ENCODE results near the gene PEX14.

- TF ChIP-seq CBX3 (IDR thresholded peaks at IDR 0.05; ENCODE audit: borderline replicate concordance in 1 of 2, low read length in 2 of 2) = no peak
- TF ChIP-seq, protein P1, sequence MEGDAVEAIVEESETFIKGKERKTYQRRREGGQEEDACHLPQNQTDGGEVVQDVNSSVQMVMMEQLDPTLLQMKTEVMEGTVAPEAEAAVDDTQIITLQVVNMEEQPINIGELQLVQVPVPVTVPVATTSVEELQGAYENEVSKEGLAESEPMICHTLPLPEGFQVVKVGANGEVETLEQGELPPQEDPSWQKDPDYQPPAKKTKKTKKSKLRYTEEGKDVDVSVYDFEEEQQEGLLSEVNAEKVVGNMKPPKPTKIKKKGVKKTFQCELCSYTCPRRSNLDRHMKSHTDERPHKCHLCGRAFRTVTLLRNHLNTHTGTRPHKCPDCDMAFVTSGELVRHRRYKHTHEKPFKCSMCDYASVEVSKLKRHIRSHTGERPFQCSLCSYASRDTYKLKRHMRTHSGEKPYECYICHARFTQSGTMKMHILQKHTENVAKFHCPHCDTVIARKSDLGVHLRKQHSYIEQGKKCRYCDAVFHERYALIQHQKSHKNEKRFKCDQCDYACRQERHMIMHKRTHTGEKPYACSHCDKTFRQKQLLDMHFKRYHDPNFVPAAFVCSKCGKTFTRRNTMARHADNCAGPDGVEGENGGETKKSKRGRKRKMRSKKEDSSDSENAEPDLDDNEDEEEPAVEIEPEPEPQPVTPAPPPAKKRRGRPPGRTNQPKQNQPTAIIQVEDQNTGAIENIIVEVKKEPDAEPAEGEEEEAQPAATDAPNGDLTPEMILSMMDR (IDR thresholded peaks at IDR 0.05 in 2 of 3, conservative IDR thresholded peaks at IDR 0.05 in 1 of 3; ENCODE audit: insufficient read depth in 2 of 3, low read depth in 1 of 3, low read length in 3 of 3) = no peak
- TF ChIP-seq MYC (IDR thresholded peaks at IDR 0.05; ENCODE audit: low read depth, low read length) = no peak
- no peak for TF ChIP-seq MYC (CRISPR knock-in tag; IDR thresholded peaks at IDR 0.05; ENCODE audit: borderline replicate concordance, low read depth)
- TF ChIP-seq, protein P2, sequence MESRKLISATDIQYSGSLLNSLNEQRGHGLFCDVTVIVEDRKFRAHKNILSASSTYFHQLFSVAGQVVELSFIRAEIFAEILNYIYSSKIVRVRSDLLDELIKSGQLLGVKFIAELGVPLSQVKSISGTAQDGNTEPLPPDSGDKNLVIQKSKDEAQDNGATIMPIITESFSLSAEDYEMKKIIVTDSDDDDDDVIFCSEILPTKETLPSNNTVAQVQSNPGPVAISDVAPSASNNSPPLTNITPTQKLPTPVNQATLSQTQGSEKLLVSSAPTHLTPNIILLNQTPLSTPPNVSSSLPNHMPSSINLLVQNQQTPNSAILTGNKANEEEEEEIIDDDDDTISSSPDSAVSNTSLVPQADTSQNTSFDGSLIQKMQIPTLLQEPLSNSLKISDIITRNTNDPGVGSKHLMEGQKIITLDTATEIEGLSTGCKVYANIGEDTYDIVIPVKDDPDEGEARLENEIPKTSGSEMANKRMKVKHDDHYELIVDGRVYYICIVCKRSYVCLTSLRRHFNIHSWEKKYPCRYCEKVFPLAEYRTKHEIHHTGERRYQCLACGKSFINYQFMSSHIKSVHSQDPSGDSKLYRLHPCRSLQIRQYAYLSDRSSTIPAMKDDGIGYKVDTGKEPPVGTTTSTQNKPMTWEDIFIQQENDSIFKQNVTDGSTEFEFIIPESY (CRISPR knock-in tag; IDR thresholded peaks at IDR 0.05) = no peak
- no peak for TF ChIP-seq ETS1 (conservative IDR thresholded peaks at IDR 0.05; ENCODE audit: control insufficient read depth, low read depth, low read length)
- TF ChIP-seq YY1 (IDR thresholded peaks at IDR 0.05; ENCODE audit: borderline replicate concordance in 1 of 3, control insufficient read depth in 1 of 3, extremely low read depth in 1 of 3, insufficient read depth in 3 of 3, insufficient read length in 1 of 3, insufficient replicate concordance in 2 of 3, low read depth in 1 of 3, low read length in 2 of 3) = no peak
- no peak for TF ChIP-seq FOS (IDR thresholded peaks at IDR 0.05; ENCODE audit: extremely low read depth, insufficient read length)
- no peak for TF ChIP-seq JUN (IDR thresholded peaks at IDR 0.05; ENCODE audit: borderline replicate concordance, low read depth, low read length)
- TF ChIP-seq JUN (CRISPR knock-in tag; IDR thresholded peaks at IDR 0.05; ENCODE audit: borderline replicate concordance) = no peak
- TF ChIP-seq ZNF12 (CRISPR knock-in tag; IDR thresholded peaks at IDR 0.05) = no peak
Measured at GRCh38 chr1:10664251-10664650, 189.5 kb downstream of the PEX14 start.
